ENCODE results near the gene MTERF1.

MTERF1 gene

DNA sequence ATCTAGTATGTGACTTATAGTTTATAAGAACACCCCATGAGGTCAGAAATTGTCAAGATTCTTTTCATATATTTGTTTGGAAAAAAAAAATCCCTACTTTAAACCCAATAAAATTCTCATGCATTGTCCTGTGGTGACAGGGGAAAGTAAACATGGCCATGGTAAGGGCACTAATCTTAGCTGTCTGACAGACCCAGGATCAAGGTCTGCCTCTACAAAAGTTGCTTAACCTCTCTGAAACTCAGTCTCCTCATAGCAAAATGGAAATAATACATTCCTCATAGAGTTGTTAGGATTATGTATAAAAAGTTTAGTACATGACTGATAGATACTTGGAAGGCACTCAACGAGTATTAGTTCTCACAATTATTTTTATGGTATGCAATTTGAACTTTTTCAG is 37.9 kb upstream of the MTERF1 start:
- Histone ChIP-seq H3K4me2 (no peak overlapping the region), H3K27ac (no peak overlapping the region), H3K27me3 (ENCODE audit: insufficient read depth, low read depth) (no peaks in the 10 kb centered on the region), H3K79me2 (ENCODE audit: insufficient read depth, low read depth) (no peaks in the 10 kb centered on the region), H2AFZ (ENCODE audit: low read depth) (no peak overlapping the region), H3K4me1 (ENCODE audit: low read depth, poor library complexity, severe bottlenecking) (peaks cover under 1% of the 10 kb centered on the region), H3K36me3 (ENCODE audit: insufficient read depth) (no peaks in the 10 kb centered on the region), H3K9ac (no peak overlapping the region), H4K20me1 (ENCODE audit: insufficient read depth) (no peaks in the 10 kb centered on the region), H3K4me3 (IDR thresholded peaks at IDR 0.05; ENCODE audit: insufficient read depth, low read depth, low read length) (no peak overlapping the region)
- TF ChIP-seq, protein P1, sequence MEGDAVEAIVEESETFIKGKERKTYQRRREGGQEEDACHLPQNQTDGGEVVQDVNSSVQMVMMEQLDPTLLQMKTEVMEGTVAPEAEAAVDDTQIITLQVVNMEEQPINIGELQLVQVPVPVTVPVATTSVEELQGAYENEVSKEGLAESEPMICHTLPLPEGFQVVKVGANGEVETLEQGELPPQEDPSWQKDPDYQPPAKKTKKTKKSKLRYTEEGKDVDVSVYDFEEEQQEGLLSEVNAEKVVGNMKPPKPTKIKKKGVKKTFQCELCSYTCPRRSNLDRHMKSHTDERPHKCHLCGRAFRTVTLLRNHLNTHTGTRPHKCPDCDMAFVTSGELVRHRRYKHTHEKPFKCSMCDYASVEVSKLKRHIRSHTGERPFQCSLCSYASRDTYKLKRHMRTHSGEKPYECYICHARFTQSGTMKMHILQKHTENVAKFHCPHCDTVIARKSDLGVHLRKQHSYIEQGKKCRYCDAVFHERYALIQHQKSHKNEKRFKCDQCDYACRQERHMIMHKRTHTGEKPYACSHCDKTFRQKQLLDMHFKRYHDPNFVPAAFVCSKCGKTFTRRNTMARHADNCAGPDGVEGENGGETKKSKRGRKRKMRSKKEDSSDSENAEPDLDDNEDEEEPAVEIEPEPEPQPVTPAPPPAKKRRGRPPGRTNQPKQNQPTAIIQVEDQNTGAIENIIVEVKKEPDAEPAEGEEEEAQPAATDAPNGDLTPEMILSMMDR (conservative IDR thresholded peaks at IDR 0.05; ENCODE audit: low read depth, low read length), result no peak

DNA sequence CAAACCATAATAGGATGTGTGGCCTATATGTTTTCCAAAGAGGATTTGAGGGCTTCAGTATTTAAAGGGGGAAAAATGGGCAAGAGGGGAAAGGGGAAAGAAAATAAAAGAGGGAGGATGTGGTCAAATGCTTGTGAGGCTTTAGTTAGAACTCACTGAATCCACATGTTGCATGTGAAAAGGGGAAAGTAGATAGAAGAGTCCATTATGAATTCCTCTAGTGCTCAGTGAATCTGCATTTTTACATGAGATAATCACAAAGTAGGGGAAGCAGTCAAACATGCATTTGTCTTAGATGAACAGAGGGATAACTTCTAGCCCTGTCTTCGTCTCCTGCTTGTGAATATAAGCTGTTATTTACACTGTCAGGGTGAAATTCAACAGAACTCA is 35.5 kb upstream of the MTERF1 start:
- TF ChIP-seq, protein P1 (conservative IDR thresholded peaks at IDR 0.05; ENCODE audit: low read depth, low read length), result no peak
- no peak overlapping the region for H3K4me3 ChIP-seq (IDR thresholded peaks at IDR 0.05; ENCODE audit: insufficient read depth, low read depth, low read length)
- no peak overlapping the region for H3K9ac ChIP-seq
- no peak overlapping the region for H3K4me2 ChIP-seq
- H3K27ac ChIP-seq, result no peak overlapping the region
- H3K27me3 ChIP-seq (ENCODE audit: insufficient read depth, low read depth), result no peaks in the 10 kb centered on the region
- no peaks in the 10 kb centered on the region for H3K79me2 ChIP-seq (ENCODE audit: insufficient read depth, low read depth)
- no peaks in the 10 kb centered on the region for H3K36me3 ChIP-seq (ENCODE audit: insufficient read depth)
- no peak overlapping the region for H2AFZ ChIP-seq (ENCODE audit: low read depth)
- peaks cover 13% of the 10 kb centered on the region for H3K4me1 ChIP-seq (ENCODE audit: low read depth, poor library complexity, severe bottlenecking)
- H4K20me1 ChIP-seq (ENCODE audit: insufficient read depth), result no peaks in the 10 kb centered on the region

DNA sequence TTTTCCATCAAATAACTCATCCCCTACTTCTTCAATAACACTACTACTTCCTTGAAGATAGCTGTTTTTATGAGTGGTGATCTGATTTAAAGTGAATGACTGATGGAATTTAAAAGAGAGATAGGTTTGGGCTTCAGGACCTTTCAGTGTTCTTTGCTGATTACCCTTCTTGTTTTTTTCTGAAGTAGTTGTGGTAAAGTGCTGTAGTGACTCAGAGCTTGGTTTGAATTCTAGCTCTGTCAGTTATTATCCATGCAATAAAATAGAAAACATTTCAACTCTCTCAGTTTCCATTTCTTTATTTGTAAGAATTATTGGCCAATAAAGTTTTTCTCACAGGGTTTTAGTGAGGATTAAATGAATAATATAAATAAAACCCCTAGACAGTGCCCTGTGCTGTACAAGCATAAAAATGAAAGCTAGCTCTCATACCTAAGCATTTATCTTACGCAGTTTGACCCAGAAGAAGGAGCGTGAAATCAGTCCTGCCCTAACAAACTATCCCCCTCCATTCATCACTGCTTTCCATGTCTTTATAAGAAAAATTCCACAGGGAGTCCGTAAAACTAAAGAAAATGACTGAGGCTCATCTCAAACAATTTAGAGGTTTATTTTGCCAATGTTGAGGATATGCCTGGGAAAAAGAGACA is 35.0 kb upstream of the MTERF1 start:
- no peaks in the 10 kb centered on the region for H4K20me1 ChIP-seq (ENCODE audit: insufficient read depth)
- no peaks in the 10 kb centered on the region for H3K79me2 ChIP-seq (ENCODE audit: insufficient read depth, low read depth)
- H3K4me3 ChIP-seq (IDR thresholded peaks at IDR 0.05; ENCODE audit: insufficient read depth, low read depth, low read length), result no peak overlapping the region
- peaks cover 13% of the 10 kb centered on the region for H3K4me1 ChIP-seq (ENCODE audit: low read depth, poor library complexity, severe bottlenecking)
- H2AFZ ChIP-seq (ENCODE audit: low read depth), result no peak overlapping the region
- no peak overlapping the region for H3K9ac ChIP-seq
- TF ChIP-seq, protein P1 (conservative IDR thresholded peaks at IDR 0.05; ENCODE audit: low read depth, low read length), result no peak
- H3K4me2 ChIP-seq, result no peak overlapping the region
- H3K27ac ChIP-seq, result no peak overlapping the region
- H3K36me3 ChIP-seq (ENCODE audit: insufficient read depth), result no peaks in the 10 kb centered on the region
- no peaks in the 10 kb centered on the region for H3K27me3 ChIP-seq (ENCODE audit: insufficient read depth, low read depth)

DNA sequence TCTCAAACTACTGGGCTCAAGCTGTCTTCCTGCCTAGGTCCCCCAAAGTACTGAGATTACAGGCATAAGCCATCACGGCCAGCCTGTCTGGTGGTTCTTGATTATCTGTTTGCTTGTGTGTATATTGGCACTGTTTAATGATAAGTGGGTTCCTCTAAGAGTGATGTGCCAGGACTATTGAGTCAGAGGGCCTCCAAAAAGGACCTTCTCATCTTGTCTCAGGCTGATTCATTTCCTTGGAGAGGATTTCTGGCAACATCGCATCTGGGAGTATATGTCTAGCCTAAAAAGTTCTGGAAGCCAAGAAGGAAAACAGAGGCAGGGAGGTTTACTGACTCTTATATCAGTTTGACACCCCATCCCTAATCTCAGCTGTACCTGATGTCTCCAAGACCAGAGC is 33.1 kb upstream of the MTERF1 start:
- no peak overlapping the region for H2AFZ ChIP-seq (ENCODE audit: low read depth)
- no peak overlapping the region for H3K9ac ChIP-seq
- TF ChIP-seq, protein P1 (conservative IDR thresholded peaks at IDR 0.05; ENCODE audit: low read depth, low read length), result no peak
- no peak overlapping the region for H3K27ac ChIP-seq
- peaks cover 13% of the 10 kb centered on the region for H3K4me1 ChIP-seq (ENCODE audit: low read depth, poor library complexity, severe bottlenecking)
- H3K79me2 ChIP-seq (ENCODE audit: insufficient read depth, low read depth), result no peaks in the 10 kb centered on the region
- H3K4me2 ChIP-seq, result no peak overlapping the region; the same call in 1 of the 2 replicates
- no peaks in the 10 kb centered on the region for H3K36me3 ChIP-seq (ENCODE audit: insufficient read depth)
- H3K27me3 ChIP-seq (ENCODE audit: insufficient read depth, low read depth), result no peaks in the 10 kb centered on the region
- no peaks in the 10 kb centered on the region for H4K20me1 ChIP-seq (ENCODE audit: insufficient read depth)
- H3K4me3 ChIP-seq (IDR thresholded peaks at IDR 0.05; ENCODE audit: insufficient read depth, low read depth, low read length), result no peak overlapping the region
